Common myeloid progenitor, CD34-positive (primary cell): ENCODE measurements around the gene WDR59.
"Not testable (repeated sequence)": the region's sequence is repeated elsewhere in the genome, so short reads cannot be mapped to it uniquely, and the experiment has no call there.

Source experiments
- CTCF ChIA-PET: fragments of 350-600 bp; sonication (Branson Sonifier 250); formaldehyde crosslinking; loops from one replicate; lab custom pipeline; 2021; ENCODE audit warnings: antibody characterized with exemption; lab: Charles Lee
- POLR2A ChIA-PET: fragments of 350-600 bp; sonication (Branson Sonifier 250); formaldehyde crosslinking; loops from one replicate; lab custom pipeline; 2021; ENCODE audit warnings: antibody characterized with exemption; lab: Charles Lee
- DNase-seq, 3 donors: peaks; one replicate each; pipeline versions ENCODE4 v3.0.0 to v3.0.0-alpha.2; 2013
- H3K27ac ChIP-seq, 2 experiments: 1 replicate in 1 of 2; 2 replicates in 1 of 2; pipeline ENCODE4 v1.7.0; 2013; ENCODE audit warnings: inconsistent platforms in 2 of 2, low read length in 2 of 2, mild to moderate bottlenecking in 2 of 2, low read depth in 1 of 2, moderate library complexity in 1 of 2; ENCODE audit not compliant: severe bottlenecking in 2 of 2, insufficient read depth in 1 of 2, poor library complexity in 1 of 2
- H3K27me3 ChIP-seq, 5 experiments: replicated peaks in 2 of 5; 1 replicate in 3 of 5; 2 replicates in 2 of 5; pipeline versions ENCODE4 v1.6.1 to v1.7.0; 2013; ENCODE audit warnings: low read length in 4 of 5, mild to moderate bottlenecking in 2 of 5, moderate library complexity in 2 of 5, inconsistent platforms in 1 of 5; ENCODE audit not compliant: insufficient read depth in 5 of 5, control insufficient read depth in 4 of 5
- H3K36me3 ChIP-seq, 4 experiments: 1 replicate in 2 of 4; 2 replicates in 2 of 4; pipeline versions ENCODE4 v1.6.1 to v1.7.0; 2013; ENCODE audit warnings: low read length in 3 of 4, control low read depth in 1 of 4, mild to moderate bottlenecking in 1 of 4; ENCODE audit not compliant: control insufficient read depth in 4 of 4, insufficient read depth in 4 of 4
- H3K4me1 ChIP-seq, 4 experiments: 1 replicate in 3 of 4; 2 replicates in 1 of 4; pipeline versions ENCODE4 v1.6.1 to v1.7.1; 2013; ENCODE audit warnings: low read length in 3 of 4, mild to moderate bottlenecking in 3 of 4, control low read depth in 1 of 4, inconsistent platforms in 1 of 4, moderate library complexity in 1 of 4; ENCODE audit not compliant: control insufficient read depth in 4 of 4, insufficient read depth in 4 of 4; ENCODE audit errors: control extremely low read depth in 1 of 4
- H3K4me3 ChIP-seq, 7 experiments: 1 replicate in 4 of 7; 2 replicates in 3 of 7; pipeline versions ENCODE4 v1.5.1 to v1.7.0; 2013; ENCODE audit warnings: mild to moderate bottlenecking in 7 of 7, low read length in 6 of 7, moderate library complexity in 6 of 7, inconsistent platforms in 2 of 7, low read depth in 2 of 7, control low read depth in 1 of 7; ENCODE audit not compliant: insufficient read depth in 4 of 7, control insufficient read depth in 1 of 7; ENCODE audit errors: extremely low read depth in 1 of 7
- H3K9me3 ChIP-seq, 5 experiments: 1 replicate in 4 of 5; 2 replicates in 1 of 5; pipeline versions ENCODE4 v1.6.1 to v1.7.1; 2013; ENCODE audit warnings: low read length in 4 of 5, mild to moderate bottlenecking in 2 of 5, inconsistent platforms in 1 of 5, low read depth in 1 of 5, moderate library complexity in 1 of 5; ENCODE audit not compliant: control insufficient read depth in 4 of 5, insufficient read depth in 2 of 5; ENCODE audit errors: control extremely low read depth in 1 of 5
- WGBS: methylation state at CpG from one replicate; pipeline ENCODE4 v1.1.5; 2013; ENCODE audit not compliant: insufficient coverage; 5-methylcytosine and 5-hydroxymethylcytosine counted together

WDR59 gene

GRCh38 chr16:75013123-75013522 lies 28.2 kb upstream of the WDR59 start:
- POLR2A ChIA-PET = not testable (repeated sequence)

GRCh38 chr16:75012380-75013081 lies 27.6 kb upstream of the WDR59 start:
- peak overlapping the region in 3 of 7 experiments; percentile 6 to 50 (median 13) for H3K4me3 ChIP-seq
- ChIA-PET CTCF (interaction anchor here (1.1 to 4.3 kb wide), 11 partner anchors 10 to 98 kb away, joined by 3 to 20 read pairs (median 11); partner anchors contain the start of gene ZNRF1), POLR2A (interaction anchor here (0.8 to 0.9 kb wide), 2 partner anchors 12 to 99 kb away, joined by 3 read pairs; no protein-coding TSS in a partner anchor)
- H3K4me1 ChIP-seq = peaks cover 18 to 49% (median 41%) of the 10 kb centered on the region in 4 experiments
- H3K27me3 ChIP-seq = no peaks in the 10 kb centered on the region
- H3K36me3 ChIP-seq = peaks cover 0 to 10% (median 9%) of the 10 kb centered on the region in 4 experiments
- no peak for DNase-seq
- peak overlapping the region; percentile 4 to 71 for H3K27ac ChIP-seq
- 55% methylated on average over 5 of the region's 8 CpGs for WGBS
- no peaks in the 10 kb centered on the region for H3K9me3 ChIP-seq

More at GRCh38 chr16:75013123-75013522, 28.2 kb upstream of the WDR59 start:
- not testable (repeated sequence) for DNase-seq, H3K9me3 ChIP-seq, H3K27me3 ChIP-seq, H3K36me3 ChIP-seq
- peak overlapping the region in 1 of 2 experiments; percentile 71 for H3K27ac ChIP-seq
- H3K4me1 ChIP-seq = peaks cover 20 to 50% (median 43%) of the 10 kb centered on the region in 4 experiments
- CTCF ChIA-PET = interaction anchor here (1.1 to 4.3 kb wide), 7 partner anchors 9 to 98 kb away, joined by 3 to 20 read pairs (median 16); no protein-coding TSS in a partner anchor
- WGBS = no CpG with 5 or more reads among the region's 6 CpGs
- peak overlapping the region in 2 of 7 experiments; percentile 6 to 50 for H3K4me3 ChIP-seq

- Histone ChIP-seq H3K4me3 (peak overlapping the region in 3 of 7 experiments; percentile 6 to 17 (median 11)), H3K9me3 (no peaks in the 10 kb centered on the region), H3K27me3 (no peaks in the 10 kb centered on the region), H3K36me3 (peaks cover 0 to 14% (median 11%) of the 10 kb centered on the region in 4 experiments), H3K27ac (peak overlapping the region; percentile 46 to 71), H3K4me1 (peaks cover 16 to 49% (median 40%) of the 10 kb centered on the region in 4 experiments)
- ChIA-PET POLR2A (interaction anchor here (0.8 to 0.9 kb wide), 2 partner anchors 13 to 100 kb away, joined by 3 read pairs; no protein-coding TSS in a partner anchor), CTCF (interaction anchor here (1.0 to 4.3 kb wide), 12 partner anchors 10 to 99 kb away, joined by 4 to 20 read pairs (median 9); partner anchors contain the start of gene ZNRF1)
- 50% methylated on average over 3 of the region's 3 CpGs for WGBS
- peak; percentile 63 to 92 (median 92) for DNase-seq
Measured at GRCh38 chr16:75011634-75012307, 26.8 kb upstream of the WDR59 start.

- H3K4me3 ChIP-seq = no peak overlapping the region
- CTCF ChIA-PET = interaction anchor here (0.6 to 4.3 kb wide), 8 partner anchors 12 to 101 kb away, joined by 3 to 20 read pairs (median 9); partner anchors contain the start of gene ZNRF1
- no CpG with 5 or more reads among the region's 3 CpGs for WGBS
- POLR2A ChIA-PET = no interaction called here
- H3K9me3 ChIP-seq = no peaks in the 10 kb centered on the region
- peaks cover 0 to 24% (median 11%) of the 10 kb centered on the region in 4 experiments for H3K36me3 ChIP-seq
- DNase-seq = no peak
- H3K4me1 ChIP-seq = peaks cover 16 to 62% (median 42%) of the 10 kb centered on the region in 4 experiments
- H3K27ac ChIP-seq = no peak overlapping the region
- H3K27me3 ChIP-seq = no peaks in the 10 kb centered on the region
Measured at GRCh38 chr16:75010427-75010826, 25.5 kb upstream of the WDR59 start.

- Histone ChIP-seq H3K36me3 (peaks cover 0 to 43% (median 25%) of the 10 kb centered on the region in 4 experiments), H3K27me3 (no peaks in the 10 kb centered on the region), H3K4me3 (no peak overlapping the region), H3K9me3 (no peaks in the 10 kb centered on the region), H3K4me1 (peaks cover 19 to 84% (median 58%) of the 10 kb centered on the region in 4 experiments), H3K27ac (peak overlapping the region in 1 of 2 experiments; percentile 45)
- DNase-seq = no peak
- 80% methylated on average over 1 of the region's 1 CpG for WGBS
- POLR2A ChIA-PET = no interaction called here
- CTCF ChIA-PET = interaction anchor here (1.4 to 7.2 kb wide), 4 partner anchors 10 to 103 kb away, joined by 3 to 67 read pairs (median 8); no protein-coding TSS in a partner anchor
Measured at GRCh38 chr16:75007443-75007842, 22.5 kb upstream of the WDR59 start.

GRCh38 chr16:75005697-75006096 lies 20.8 kb upstream of the WDR59 start:
- Histone ChIP-seq H3K9me3 (no peaks in the 10 kb centered on the region), H3K36me3 (peaks cover 0 to 54% (median 25%) of the 10 kb centered on the region in 4 experiments), H3K27ac (no peak overlapping the region), H3K4me1 (peaks cover 13 to 84% (median 51%) of the 10 kb centered on the region in 4 experiments), H3K27me3 (no peaks in the 10 kb centered on the region), H3K4me3 (no peak overlapping the region)
- DNase-seq = no peak
- ChIA-PET CTCF (interaction anchor here (0.9 to 7.2 kb wide), 11 partner anchors 10 to 105 kb away, joined by 3 to 67 read pairs (median 4); no protein-coding TSS in a partner anchor), POLR2A (no interaction called here)
- WGBS = 95% methylated on average over 2 of the region's 4 CpGs
